ENCODE results near the gene CLEC7A.

The CLEC7A gene

DNA sequence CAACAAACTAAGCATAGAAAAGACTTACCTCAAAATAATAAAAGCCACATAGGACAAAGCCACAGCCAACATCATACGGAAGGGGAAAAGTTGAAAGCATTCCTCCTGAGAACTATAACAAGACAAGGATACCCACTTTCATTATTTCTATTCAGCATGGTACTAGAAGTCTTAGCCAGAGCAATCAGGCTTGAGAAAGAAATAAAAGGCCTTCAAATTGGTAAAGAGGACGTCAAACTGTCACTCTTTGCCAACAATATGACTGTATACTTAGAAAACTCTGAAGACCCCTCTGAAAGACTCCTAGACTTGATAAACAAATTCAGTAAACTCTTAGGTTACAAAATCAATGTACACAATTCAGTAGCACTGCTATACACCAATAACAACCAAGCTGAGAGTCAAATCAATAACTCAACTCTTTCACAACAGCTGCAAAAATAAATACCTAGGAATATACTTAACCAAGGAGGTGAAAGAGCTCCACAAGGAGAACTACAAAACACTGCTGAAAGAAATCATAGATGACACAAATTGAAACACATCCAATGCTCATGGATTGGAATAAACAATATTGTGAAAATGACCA lies 19.6 kb downstream of the CLEC7A start:
- no peak overlapping the region for H3K4me3 ChIP-seq (ENCODE audit: low read length)
- no peaks in the 10 kb centered on the region for H3K4me1 ChIP-seq (ENCODE audit: control insufficient read depth, insufficient read depth, low read length)
- H3K36me3 ChIP-seq (ENCODE audit: control insufficient read depth, insufficient read depth, low read length): no peaks in the 10 kb centered on the region
- H3K27me3 ChIP-seq (ENCODE audit: control insufficient read depth, insufficient read depth, low read length): no peaks in the 10 kb centered on the region
- H3K9me3 ChIP-seq (ENCODE audit: control insufficient read depth, low read length): no peaks in the 10 kb centered on the region
- H3K9ac ChIP-seq (ENCODE audit: low read length): no peak overlapping the region

DNA sequence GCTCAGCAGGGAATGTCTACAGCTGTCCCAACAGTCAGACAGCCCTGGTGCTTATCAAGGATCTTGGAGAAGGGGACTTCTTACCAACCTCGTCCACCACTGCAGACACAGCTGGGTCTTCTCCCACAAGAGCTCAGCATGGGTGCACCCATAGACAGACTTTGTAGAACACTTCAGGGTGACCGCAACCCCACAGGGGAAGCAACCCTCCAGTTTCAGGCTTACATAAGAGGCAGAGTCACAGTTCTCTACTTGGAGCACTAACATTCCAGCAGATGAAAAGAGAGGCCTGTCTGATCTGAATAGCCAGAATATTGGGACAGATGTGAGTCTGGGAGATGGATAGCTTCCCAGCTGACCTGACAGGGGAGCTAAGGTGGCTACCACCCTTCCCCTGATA lies 27.7 kb downstream of the CLEC7A start:
- H3K4me1 ChIP-seq (ENCODE audit: control insufficient read depth, insufficient read depth, low read length): no peaks in the 10 kb centered on the region
- H3K27me3 ChIP-seq (ENCODE audit: control insufficient read depth, insufficient read depth, low read length): no peaks in the 10 kb centered on the region
- no peak overlapping the region for H3K9ac ChIP-seq (ENCODE audit: low read length)
- no peaks in the 10 kb centered on the region for H3K9me3 ChIP-seq (ENCODE audit: control insufficient read depth, low read length)
- H3K4me3 ChIP-seq (ENCODE audit: low read length): no peak overlapping the region
- no peaks in the 10 kb centered on the region for H3K36me3 ChIP-seq (ENCODE audit: control insufficient read depth, insufficient read depth, low read length)

DNA sequence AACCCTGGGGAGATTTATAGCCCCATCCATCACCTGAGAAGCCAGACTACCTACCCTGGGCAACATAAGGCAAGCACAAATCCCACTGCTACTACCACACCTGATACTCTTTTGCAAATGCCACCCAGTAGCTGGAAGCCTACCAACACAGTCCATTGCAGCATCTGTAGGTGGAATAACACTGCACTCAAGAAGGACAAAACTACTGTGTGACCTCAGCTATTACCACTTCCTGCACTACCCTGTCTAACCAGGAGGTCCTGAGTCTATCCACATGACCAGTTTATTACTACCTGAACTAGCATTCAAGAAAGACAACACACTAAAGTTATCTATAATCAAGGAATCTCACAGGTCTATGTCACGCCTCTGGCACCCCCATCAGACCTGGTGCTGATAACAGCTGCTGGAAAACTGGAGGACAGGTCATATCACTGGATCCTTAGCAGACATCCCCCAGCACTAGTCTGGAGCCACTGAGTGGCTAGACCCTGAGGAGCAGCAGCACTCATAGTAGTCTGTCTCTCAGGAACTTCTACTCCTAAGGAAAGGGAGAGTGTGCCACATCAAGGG lies 28.3 kb downstream of the CLEC7A start:
- no peak overlapping the region for H3K9ac ChIP-seq (ENCODE audit: low read length)
- H3K4me1 ChIP-seq (ENCODE audit: control insufficient read depth, insufficient read depth, low read length): no peaks in the 10 kb centered on the region
- H3K9me3 ChIP-seq (ENCODE audit: control insufficient read depth, low read length): no peaks in the 10 kb centered on the region
- no peak overlapping the region for H3K4me3 ChIP-seq (ENCODE audit: low read length)
- H3K27me3 ChIP-seq (ENCODE audit: control insufficient read depth, insufficient read depth, low read length): no peaks in the 10 kb centered on the region
- no peaks in the 10 kb centered on the region for H3K36me3 ChIP-seq (ENCODE audit: control insufficient read depth, insufficient read depth, low read length)

DNA sequence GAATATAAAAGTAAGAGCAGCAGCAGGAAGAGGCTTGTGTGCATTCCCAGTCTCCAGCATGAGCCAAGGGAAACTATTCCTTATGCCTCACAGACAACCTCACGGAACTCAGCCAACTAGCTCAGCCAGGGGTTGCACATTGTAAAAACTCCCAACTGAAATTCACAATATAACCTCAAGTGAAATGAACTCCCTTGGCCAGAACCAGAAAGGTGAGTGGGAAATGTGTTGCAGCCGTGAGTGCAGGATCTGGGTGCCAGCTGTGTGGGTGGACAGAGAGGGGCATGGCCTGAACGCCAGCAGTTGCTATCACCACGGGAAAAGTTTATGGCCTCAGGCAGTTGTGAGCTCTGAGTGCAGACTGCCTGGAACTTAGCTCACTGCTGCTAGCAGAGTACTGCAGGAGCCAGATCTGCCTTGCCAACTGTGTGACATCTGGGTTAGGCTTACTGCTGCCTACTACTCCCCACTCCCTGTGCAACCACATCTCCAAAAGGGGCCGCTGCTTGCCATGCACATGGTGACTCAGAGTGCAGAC lies 28.9 kb downstream of the CLEC7A start:
- no peak overlapping the region for H3K4me3 ChIP-seq (ENCODE audit: low read length)
- no peaks in the 10 kb centered on the region for H3K4me1 ChIP-seq (ENCODE audit: control insufficient read depth, insufficient read depth, low read length)
- H3K9me3 ChIP-seq (ENCODE audit: control insufficient read depth, low read length): no peaks in the 10 kb centered on the region
- H3K27me3 ChIP-seq (ENCODE audit: control insufficient read depth, insufficient read depth, low read length): no peaks in the 10 kb centered on the region
- no peaks in the 10 kb centered on the region for H3K36me3 ChIP-seq (ENCODE audit: control insufficient read depth, insufficient read depth, low read length)
- H3K9ac ChIP-seq (ENCODE audit: low read length): no peak overlapping the region

DNA sequence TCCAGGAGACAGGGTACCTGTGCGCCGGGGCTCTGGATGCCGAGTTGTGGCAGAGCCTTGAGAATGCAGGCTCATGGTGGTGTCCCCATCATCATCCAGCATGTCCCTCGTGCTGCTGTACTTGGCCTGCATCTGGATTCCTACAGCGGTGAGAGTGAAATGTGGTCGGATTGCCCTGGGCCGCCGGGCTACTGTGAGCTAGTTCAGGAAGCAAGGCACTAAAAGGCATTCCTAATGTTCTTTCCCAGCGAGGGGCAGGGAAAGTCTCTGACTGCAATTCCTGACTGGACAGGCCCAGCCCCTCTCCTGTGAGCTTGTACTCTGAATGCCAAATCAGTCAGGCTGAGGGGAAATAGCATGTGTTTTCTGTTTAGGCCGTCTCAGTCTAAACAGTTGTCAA lies 31.2 kb downstream of the CLEC7A start, which contains the start of gene CLEC1A:
TSS of gene CLEC1A (minus strand) at position 195 of the 400 bp plus-strand sequence. CDS start at position 132, 63 bp downstream.
- no peaks in the 10 kb centered on the region for H3K27me3 ChIP-seq (ENCODE audit: control insufficient read depth, insufficient read depth, low read length)
- H3K9ac ChIP-seq (ENCODE audit: low read length): no peak within 1 kb of the TSS
- H3K4me1 ChIP-seq (ENCODE audit: control insufficient read depth, insufficient read depth, low read length): no peaks in the 10 kb centered on the region
- H3K36me3 ChIP-seq (ENCODE audit: control insufficient read depth, insufficient read depth, low read length): no peaks in the 10 kb centered on the region
- no peaks in the 10 kb centered on the region for H3K9me3 ChIP-seq (ENCODE audit: control insufficient read depth, low read length)
- no peak within 1 kb of the TSS for H3K4me3 ChIP-seq (ENCODE audit: low read length)

DNA sequence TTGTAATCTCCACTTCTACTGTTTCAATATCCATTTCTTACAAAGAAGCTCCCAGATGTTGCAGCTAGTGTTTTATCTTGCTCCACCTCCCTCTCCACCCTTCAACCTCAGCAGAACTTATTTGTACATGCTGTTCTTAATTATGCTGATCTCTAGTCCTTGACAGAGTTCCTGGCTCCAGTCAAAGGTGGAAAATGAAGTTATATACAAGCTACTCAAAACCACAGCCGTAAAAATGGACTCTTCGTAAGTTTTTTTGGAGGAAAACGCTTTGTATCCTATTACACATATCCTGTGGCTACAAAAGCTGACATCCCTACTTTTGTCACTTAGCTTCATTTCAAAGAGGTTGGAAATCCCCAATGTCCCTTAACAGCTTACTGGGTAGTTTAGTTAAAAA lies 32.5 kb downstream of the CLEC7A start:
- no peaks in the 10 kb centered on the region for H3K27me3 ChIP-seq (ENCODE audit: control insufficient read depth, insufficient read depth, low read length)
- H3K4me1 ChIP-seq (ENCODE audit: control insufficient read depth, insufficient read depth, low read length): no peaks in the 10 kb centered on the region
- H3K36me3 ChIP-seq (ENCODE audit: control insufficient read depth, insufficient read depth, low read length): no peaks in the 10 kb centered on the region
- no peaks in the 10 kb centered on the region for H3K9me3 ChIP-seq (ENCODE audit: control insufficient read depth, low read length)
- H3K4me3 ChIP-seq (ENCODE audit: low read length): no peak overlapping the region
- H3K9ac ChIP-seq (ENCODE audit: low read length): no peak overlapping the region

DNA sequence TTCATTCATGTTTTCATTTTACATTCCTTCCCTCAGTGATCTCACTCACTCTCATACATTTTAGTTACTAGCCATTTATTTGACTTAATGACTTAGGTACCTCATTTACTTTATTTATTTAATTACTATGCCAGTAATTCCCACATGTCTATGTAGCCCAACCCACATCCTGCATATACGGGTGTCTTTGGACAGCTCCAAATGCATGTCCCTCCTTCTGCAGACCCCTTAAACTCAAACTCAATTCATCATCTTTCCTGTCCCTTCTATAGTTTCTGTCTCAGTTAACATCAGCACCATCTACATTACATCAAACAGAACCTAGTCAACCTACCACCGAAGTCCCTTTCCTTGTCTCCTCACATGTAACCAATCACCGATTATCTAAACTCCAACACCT lies 34.0 kb downstream of the CLEC7A start:
- Histone ChIP-seq H3K9ac (ENCODE audit: low read length) (no peak overlapping the region), H3K36me3 (ENCODE audit: control insufficient read depth, insufficient read depth, low read length) (no peaks in the 10 kb centered on the region), H3K27me3 (ENCODE audit: control insufficient read depth, insufficient read depth, low read length) (no peaks in the 10 kb centered on the region), H3K9me3 (ENCODE audit: control insufficient read depth, low read length) (no peaks in the 10 kb centered on the region), H3K4me1 (ENCODE audit: control insufficient read depth, insufficient read depth, low read length) (no peaks in the 10 kb centered on the region), H3K4me3 (ENCODE audit: low read length) (no peak overlapping the region)

GRCh38 chr12:10094646-10095395 lies 35.2 kb downstream of the CLEC7A start:
- Histone ChIP-seq H3K9ac (ENCODE audit: low read length) (no peak overlapping the region), H3K27me3 (ENCODE audit: control insufficient read depth, insufficient read depth, low read length) (no peaks in the 10 kb centered on the region), H3K9me3 (ENCODE audit: control insufficient read depth, low read length) (no peaks in the 10 kb centered on the region), H3K4me1 (ENCODE audit: control insufficient read depth, insufficient read depth, low read length) (no peaks in the 10 kb centered on the region), H3K36me3 (ENCODE audit: control insufficient read depth, insufficient read depth, low read length) (no peaks in the 10 kb centered on the region), H3K4me3 (ENCODE audit: low read length) (no peak overlapping the region)

DNA sequence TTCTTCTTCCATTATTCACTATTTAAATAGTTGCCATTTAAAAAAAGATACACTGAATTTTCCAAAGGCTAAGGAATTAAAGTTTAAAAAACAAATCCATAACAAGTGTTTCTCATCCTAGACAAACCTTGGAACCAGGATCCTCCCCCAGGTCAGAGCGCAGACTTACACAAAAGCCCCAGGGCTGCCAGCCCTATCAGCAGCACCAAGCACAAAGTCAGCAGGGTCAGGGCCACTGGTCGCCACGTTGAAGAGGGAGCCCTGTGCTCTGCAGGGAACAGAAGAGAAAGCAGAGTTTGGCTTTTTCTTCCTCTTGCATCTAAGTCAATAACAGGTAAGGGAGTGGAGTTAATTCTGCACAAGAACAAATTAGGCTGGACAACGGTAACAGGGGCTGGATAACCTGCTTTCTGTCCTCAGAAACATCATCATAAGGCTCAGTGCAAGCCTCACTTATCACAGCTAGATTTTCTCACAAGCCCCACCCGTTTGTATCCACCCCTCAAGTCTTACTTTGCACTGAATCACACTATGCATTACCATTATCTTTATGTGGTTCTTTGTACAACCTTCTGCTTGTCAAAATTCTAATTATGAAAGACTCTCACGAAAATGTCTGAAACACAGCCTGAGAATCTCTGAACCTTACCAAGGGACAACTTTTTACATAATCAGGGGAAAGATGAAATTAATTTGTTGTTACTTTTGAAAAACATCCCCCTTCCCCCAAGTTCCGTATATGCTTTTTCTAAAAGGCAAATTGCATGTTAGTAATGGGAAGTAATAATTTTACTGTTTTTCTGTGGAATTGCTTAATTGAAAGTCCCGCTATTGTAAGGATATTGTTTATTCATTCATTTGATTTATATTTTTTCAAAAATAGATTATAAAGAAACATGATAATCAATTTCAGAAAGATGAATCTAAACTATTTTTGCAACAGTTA lies 40.8 kb downstream of the CLEC7A start:
- Histone ChIP-seq H3K27me3 (ENCODE audit: control insufficient read depth, insufficient read depth, low read length) (no peaks in the 10 kb centered on the region), H3K4me3 (ENCODE audit: low read length) (no peak overlapping the region), H3K4me1 (ENCODE audit: control insufficient read depth, insufficient read depth, low read length) (no peaks in the 10 kb centered on the region), H3K36me3 (ENCODE audit: control insufficient read depth, insufficient read depth, low read length) (no peaks in the 10 kb centered on the region), H3K9ac (ENCODE audit: low read length) (no peak overlapping the region), H3K9me3 (ENCODE audit: control insufficient read depth, low read length) (no peaks in the 10 kb centered on the region)

DNA sequence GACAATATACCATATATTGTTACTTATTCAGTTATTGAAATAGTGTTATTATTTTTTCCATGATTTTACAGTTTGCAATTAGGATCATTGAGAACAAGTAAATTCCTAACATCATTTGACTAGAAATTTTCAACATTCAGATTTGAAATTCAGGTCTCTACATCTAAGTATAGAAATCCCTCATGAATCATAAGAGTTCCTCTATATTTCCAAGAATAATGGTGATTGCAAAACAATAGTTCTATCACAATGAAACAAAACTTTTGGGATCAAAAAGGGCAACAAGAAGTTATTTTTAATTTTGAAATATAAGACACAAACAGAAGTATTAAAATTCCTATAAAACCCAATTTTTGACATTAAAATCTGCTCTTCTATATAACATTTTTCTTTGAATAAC lies 42.0 kb downstream of the CLEC7A start:
- Histone ChIP-seq H3K9me3 (ENCODE audit: control insufficient read depth, low read length) (no peaks in the 10 kb centered on the region), H3K36me3 (ENCODE audit: control insufficient read depth, insufficient read depth, low read length) (no peaks in the 10 kb centered on the region), H3K4me3 (ENCODE audit: low read length) (no peak overlapping the region), H3K9ac (ENCODE audit: low read length) (no peak overlapping the region), H3K27me3 (ENCODE audit: control insufficient read depth, insufficient read depth, low read length) (no peaks in the 10 kb centered on the region), H3K4me1 (ENCODE audit: control insufficient read depth, insufficient read depth, low read length) (no peaks in the 10 kb centered on the region)

DNA sequence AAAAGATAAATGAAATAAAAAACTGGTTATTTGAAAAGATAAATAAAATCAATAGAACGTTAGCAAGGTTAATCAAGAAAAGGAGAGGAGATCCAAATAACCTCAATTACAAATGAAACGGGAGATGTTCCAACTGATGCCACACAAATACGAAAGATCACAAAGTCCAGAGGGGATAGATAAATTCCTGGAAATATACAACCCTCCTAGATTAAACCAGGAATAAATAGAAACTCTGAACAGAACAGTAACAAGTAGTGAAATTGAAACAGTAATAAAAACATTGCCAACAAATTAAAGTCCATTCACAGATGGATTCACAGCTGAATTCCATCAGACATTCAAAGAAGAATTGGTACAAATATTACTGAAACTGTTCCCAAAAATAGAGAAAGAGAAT lies 43.6 kb downstream of the CLEC7A start:
- Histone ChIP-seq H3K27me3 (ENCODE audit: control insufficient read depth, insufficient read depth, low read length) (no peaks in the 10 kb centered on the region), H3K4me1 (ENCODE audit: control insufficient read depth, insufficient read depth, low read length) (no peaks in the 10 kb centered on the region), H3K9ac (ENCODE audit: low read length) (no peak overlapping the region), H3K36me3 (ENCODE audit: control insufficient read depth, insufficient read depth, low read length) (no peaks in the 10 kb centered on the region), H3K9me3 (ENCODE audit: control insufficient read depth, low read length) (no peaks in the 10 kb centered on the region), H3K4me3 (ENCODE audit: low read length) (no peak overlapping the region)
